Esophagus muscularis mucosa (tissue), 4 donors: ENCODE data around the gene EEIG1.

Experiments used
- EP300 ChIP-seq: sonication (generic); formaldehyde crosslinking; IDR thresholded peaks from one replicate; pipeline ENCODE4 v1.6.1; 2017; ENCODE audit warnings: antibody characterized with exemption
- POLR2A ChIP-seq: fragments of 450-650 bp; IDR thresholded peaks from one replicate; pipeline ENCODE4 v1.6.1; 2017; ENCODE audit warnings: antibody characterized with exemption, moderate library complexity, mild to moderate bottlenecking, low read depth
- POLR2AphosphoS5 ChIP-seq, 2 donors: sonication (generic); formaldehyde crosslinking; IDR thresholded peaks; one replicate each; pipeline ENCODE4 v1.6.1; 2017; ENCODE audit warnings: antibody characterized with exemption in 2 of 2
- TF ChIP-seq, protein P1 (sequence below), 3 experiments: fragments of 200-600 bp in 2 of 3; fragments of 450-650 bp in 1 of 3; sonication (generic) in 2 of 3; IDR thresholded peaks; one replicate each; pipeline ENCODE4 v1.5.1; 2017 to 2019; ENCODE audit warnings: antibody characterized with exemption in 3 of 3, mild to moderate bottlenecking in 2 of 3, moderate library complexity in 1 of 3

DNA sequence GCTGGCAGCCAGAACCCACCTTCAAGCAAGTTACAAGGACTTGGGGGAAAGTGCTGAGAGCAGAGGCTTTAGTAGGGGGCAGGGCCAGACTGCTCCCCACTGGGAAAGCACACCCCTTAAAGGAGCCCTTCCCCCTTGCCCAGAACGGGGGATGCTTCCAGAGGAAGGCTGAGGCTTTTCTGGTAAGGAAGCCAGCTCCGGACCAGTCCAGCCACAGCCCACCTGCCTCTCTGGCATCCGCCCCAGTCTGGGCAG lies 38.9 kb downstream of the EEIG1 start:
- TF ChIP-seq, protein P1, sequence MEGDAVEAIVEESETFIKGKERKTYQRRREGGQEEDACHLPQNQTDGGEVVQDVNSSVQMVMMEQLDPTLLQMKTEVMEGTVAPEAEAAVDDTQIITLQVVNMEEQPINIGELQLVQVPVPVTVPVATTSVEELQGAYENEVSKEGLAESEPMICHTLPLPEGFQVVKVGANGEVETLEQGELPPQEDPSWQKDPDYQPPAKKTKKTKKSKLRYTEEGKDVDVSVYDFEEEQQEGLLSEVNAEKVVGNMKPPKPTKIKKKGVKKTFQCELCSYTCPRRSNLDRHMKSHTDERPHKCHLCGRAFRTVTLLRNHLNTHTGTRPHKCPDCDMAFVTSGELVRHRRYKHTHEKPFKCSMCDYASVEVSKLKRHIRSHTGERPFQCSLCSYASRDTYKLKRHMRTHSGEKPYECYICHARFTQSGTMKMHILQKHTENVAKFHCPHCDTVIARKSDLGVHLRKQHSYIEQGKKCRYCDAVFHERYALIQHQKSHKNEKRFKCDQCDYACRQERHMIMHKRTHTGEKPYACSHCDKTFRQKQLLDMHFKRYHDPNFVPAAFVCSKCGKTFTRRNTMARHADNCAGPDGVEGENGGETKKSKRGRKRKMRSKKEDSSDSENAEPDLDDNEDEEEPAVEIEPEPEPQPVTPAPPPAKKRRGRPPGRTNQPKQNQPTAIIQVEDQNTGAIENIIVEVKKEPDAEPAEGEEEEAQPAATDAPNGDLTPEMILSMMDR (IDR thresholded peaks at IDR 0.05): no peak
- TF ChIP-seq POLR2A (no peak), POLR2AphosphoS5 (IDR thresholded peaks at IDR 0.05) (no peak), EP300 (no peak)
